IMR-90 (cell line): ENCODE measurements around the gene HELZ. TPM values are rescaled to one million over a fixed set of nuclear protein-coding genes. Genes with fewer than 3 reads are reported as not detected.

Source experiments
- ATAC-seq: fragments of 200-7000 bp; cut with Tn5 transposase; 2 replicates; pipeline ENCODE4 v1.9.1; 2020; ENCODE audit warnings: low read depth, mild to moderate bottlenecking, moderate library complexity
- BruUV-seq: library from RNA; stranded (reverse); fragments of 400-500 nt; replicated peaks from 2 replicates; lab custom pipeline; 2021; lab: Mats Ljungman, UMichigan
- CTCF ChIA-PET: fragments of 300-600 bp; formaldehyde crosslinking; extraction: SDS; loops from one replicate; lab custom pipeline; 2021; ENCODE audit warnings: antibody characterized with exemption; lab: Yijun Ruan, JAX
- POLR2A ChIA-PET: fragments of 300-600 bp; sonication (Branson Sonifier 250); formaldehyde crosslinking; loops from one replicate; lab custom pipeline; 2022; ENCODE audit warnings: antibody characterized with exemption; ENCODE audit not compliant: unreplicated experiment; lab: Charles Lee
- DNase-seq: peaks from one replicate; pipeline ENCODE4 v3.0.0; 2013
- H2AFZ ChIP-seq: replicated peaks from 2 replicates; pipeline ENCODE3; 2013; ENCODE audit warnings: low read length, mild to moderate bottlenecking; ENCODE audit not compliant: poor library complexity
- H2AK5ac ChIP-seq: 2 replicates; pipeline ENCODE4 v1.6.1; 2013; ENCODE audit warnings: low read depth, low read length, inconsistent platforms
- H2AK9ac ChIP-seq: replicated peaks from 2 replicates; pipeline ENCODE3; 2013; ENCODE audit warnings: mild to moderate bottlenecking, low read depth, low read length, moderate library complexity; ENCODE audit not compliant: poor library complexity
- H2BK120ac ChIP-seq: 2 replicates; pipeline ENCODE4 v1.6.1; 2013; ENCODE audit warnings: low read depth, low read length, inconsistent platforms
- H2BK15ac ChIP-seq: 3 replicates; pipeline ENCODE4 v1.6.1; 2013; ENCODE audit warnings: low read depth, low read length, inconsistent platforms
- H2BK20ac ChIP-seq: 2 replicates; pipeline ENCODE4 v1.6.1; 2013; ENCODE audit warnings: low read depth, mild to moderate bottlenecking, inconsistent platforms, low read length, moderate library complexity
- H2BK5ac ChIP-seq: 2 replicates; pipeline ENCODE4 v1.6.1; 2013; ENCODE audit warnings: mild to moderate bottlenecking, low read depth, low read length, inconsistent platforms; ENCODE audit not compliant: poor library complexity, severe bottlenecking
- H3K14ac ChIP-seq: replicated peaks from 2 replicates; pipeline ENCODE4 v1.6.1; 2013; ENCODE audit warnings: low read depth, low read length, inconsistent platforms
- H3K18ac ChIP-seq: 2 replicates; pipeline ENCODE4 v1.6.1; 2013; ENCODE audit warnings: low read depth, low read length, control low read depth
- H3K23ac ChIP-seq: 2 replicates; pipeline ENCODE4 v1.6.1; 2013; ENCODE audit warnings: low read depth, low read length, inconsistent platforms
- H3K27ac ChIP-seq: 2 replicates; pipeline ENCODE4 v1.5.1; 2013; ENCODE audit warnings: mild to moderate bottlenecking, control low read depth, low read length; ENCODE audit not compliant: insufficient read depth
- H3K27me3 ChIP-seq: 2 replicates; pipeline ENCODE4 v1.6.1; 2013; ENCODE audit warnings: low read length; ENCODE audit not compliant: control insufficient read depth, insufficient read depth
- H3K36me3 ChIP-seq: 2 replicates; pipeline ENCODE4 v1.6.1; 2013; ENCODE audit warnings: low read length, mixed read lengths; ENCODE audit not compliant: control insufficient read depth, insufficient read depth
- H3K4ac ChIP-seq: 2 replicates; pipeline ENCODE4 v1.6.1; 2013; ENCODE audit warnings: low read depth, low read length, inconsistent platforms
- H3K4me1 ChIP-seq: 2 replicates; pipeline ENCODE4 v1.6.1; 2013; ENCODE audit warnings: low read length, mixed read lengths; ENCODE audit not compliant: control insufficient read depth, insufficient read depth
- H3K4me2 ChIP-seq: 2 replicates; pipeline ENCODE4 v1.6.1; 2013; ENCODE audit warnings: low read depth, mild to moderate bottlenecking, control low read depth, low read length, moderate library complexity
- H3K4me3 ChIP-seq: 2 replicates; pipeline ENCODE4 v1.5.1; 2013; ENCODE audit warnings: low read depth, mild to moderate bottlenecking, control low read depth, low read length, moderate library complexity; ENCODE audit not compliant: insufficient read depth
- H3K56ac ChIP-seq: 2 replicates; pipeline ENCODE4 v1.6.1; 2013; ENCODE audit warnings: low read length, inconsistent platforms; ENCODE audit not compliant: insufficient read depth; ENCODE audit errors: extremely low read depth
- H3K79me1 ChIP-seq, 2 experiments: 2 replicates each; pipeline ENCODE4 v1.6.1; 2013; ENCODE audit warnings: low read length in 2 of 2, inconsistent platforms in 1 of 2, low read depth in 1 of 2
- H3K9ac ChIP-seq: 2 replicates; pipeline ENCODE4 v1.6.1; 2013; ENCODE audit warnings: low read depth, low read length, control low read depth
- H3K9me1 ChIP-seq: 2 replicates; pipeline ENCODE4 v1.6.1; 2013; ENCODE audit warnings: low read length, inconsistent platforms; ENCODE audit not compliant: insufficient read depth
- H3K9me3 ChIP-seq: 2 replicates; pipeline ENCODE4 v1.6.1; 2013; ENCODE audit warnings: low read length; ENCODE audit not compliant: control insufficient read depth, insufficient read depth
- H4K20me1 ChIP-seq: 2 replicates; pipeline ENCODE4 v1.6.1; 2013; ENCODE audit warnings: low read length, inconsistent platforms; ENCODE audit not compliant: insufficient read depth
- H4K5ac ChIP-seq: 2 replicates; pipeline ENCODE4 v1.6.1; 2013; ENCODE audit warnings: mild to moderate bottlenecking, low read depth, low read length, control low read depth
- H4K8ac ChIP-seq, 2 experiments: 2 replicates each; pipeline ENCODE4 v1.6.1; 2013; ENCODE audit warnings: low read depth in 2 of 2, low read length in 2 of 2, control low read depth in 1 of 2, inconsistent platforms in 1 of 2
- H4K91ac ChIP-seq: 2 replicates; pipeline ENCODE4 v1.6.1; 2013; ENCODE audit warnings: low read depth, low read length, inconsistent platforms; ENCODE audit not compliant: insufficient read depth
- CEBPB ChIP-seq: IDR thresholded peaks from 2 replicates; pipeline ENCODE4 v1.6.1; 2012; ENCODE audit warnings: low read depth, low read length, improper control_type of control experiment
- SMC3 ChIP-seq: fragments of 150-350 bp; IDR thresholded peaks from 2 replicates; pipeline ENCODE4 v1.6.1; 2016; ENCODE audit warnings: low read depth, mild to moderate bottlenecking, antibody characterized with exemption, low read length, moderate library complexity
- WGBS, 2 experiments: methylation state at CpG; one replicate each; pipeline versions ENCODE4 v1.1.5 to v1.1.7; 2013; ENCODE audit warnings: missing lambda C conversion rate in 2 of 2; ENCODE audit not compliant: insufficient read length in 1 of 2; ENCODE audit errors: extremely low coverage in 2 of 2; 5-methylcytosine and 5-hydroxymethylcytosine counted together
- dilution Hi-C: fragments of 300-500 bp; cut with HindIII; formaldehyde crosslinking; loops from one replicate; pipeline ENCODE4 v1.14.3; 2018; ENCODE audit warnings: low sequenced_read_pairs; ENCODE audit not compliant: unreplicated experiment
- in situ Hi-C: fragments of 300-500 bp; cut with MboI; formaldehyde crosslinking; loops from 3 replicates; pipeline ENCODE4 v1.14.3; 2019; ENCODE audit warnings: low sequenced_read_pairs, inconsistent platforms, mixed read lengths
- intact Hi-C: fragments of 100-400 bp; cut with micrococcal nuclease; formaldehyde crosslinking; loops from 2 replicates; pipeline ENCODE4 v1.10.0; 2022
- polyA plus RNA-seq, 3 experiments: library from polyadenylated mRNA; depleted of rRNA; stranded (reverse); fragments of >200 nt; gene quantifications; 2 replicates each; pipeline ENCODE4 v1.2.3, GENCODE V29; 2012; ENCODE audit warnings: low replicate concordance in 1 of 3
- total RNA-seq: library from RNA; depleted of rRNA; stranded (reverse); fragments of >200 nt; gene quantifications from 2 replicates; pipeline ENCODE4 v1.2.3, GENCODE V29; 2012

Gene HELZ
- total and polyA plus RNA-seq, 2 of the 4 experiments (the other 2 are of a cell fraction): 8.0 to 60.6 TPM

DNA sequence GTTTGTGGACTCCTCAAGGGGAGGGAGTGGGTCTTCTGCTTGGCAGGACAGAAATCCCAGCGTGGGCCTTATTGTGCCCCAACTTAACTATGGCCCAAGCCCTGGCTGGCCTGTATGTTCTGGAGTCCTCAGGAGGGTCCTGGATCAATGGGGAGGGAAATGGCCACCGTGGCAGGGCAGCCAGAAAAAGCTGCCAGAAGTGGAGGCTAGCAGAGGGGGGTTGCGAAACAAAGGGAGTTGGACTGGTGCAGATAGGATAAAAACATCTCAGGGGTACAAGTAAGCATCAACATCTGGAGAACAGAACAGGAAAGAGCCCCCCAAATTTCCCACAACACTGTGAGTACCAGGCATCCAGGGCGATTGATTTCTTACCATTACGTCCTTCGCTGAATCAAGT lies 204.3 kb downstream of the HELZ start:
- no TSS peak for BruUV-seq
- no peak overlapping the region for H2BK120ac ChIP-seq
- H2AK5ac ChIP-seq: no peak overlapping the region
- POLR2A ChIA-PET: no interaction called here
- no peak overlapping the region for H3K18ac ChIP-seq
- TF ChIP-seq SMC3 (no peak), CEBPB (peak; percentile 39; the same call in 1 of the 2 replicates)
- H4K5ac ChIP-seq: no peak overlapping the region
- H3K36me3 ChIP-seq: no peaks in the 10 kb centered on the region
- no peaks in the 10 kb centered on the region; the same call in 1 of the 2 replicates for H3K9me3 ChIP-seq
- H3K27me3 ChIP-seq: peaks cover 58% of the 10 kb centered on the region
- WGBS, 2 experiments: 100% methylated on average over 1 of the region's 6 CpGs; no CpG with 5 or more reads in 1 of the 2 experiments
- no peak overlapping the region for H3K4me3 ChIP-seq
- CTCF ChIA-PET: no interaction called here
- ATAC-seq (no peak), DNase-seq (no peak)
- no peak overlapping the region for H2AK9ac ChIP-seq
- no peaks in the 10 kb centered on the region for H4K20me1 ChIP-seq
- no peak overlapping the region for H3K9ac ChIP-seq
- H2BK20ac ChIP-seq: no peak overlapping the region
- H4K8ac ChIP-seq: no peak overlapping the region
- H4K91ac ChIP-seq: no peak overlapping the region
- H3K56ac ChIP-seq: no peak overlapping the region
- intact Hi-C loops (no loop called here), dilution Hi-C loops (no loop called here), in situ Hi-C loops (no loop called here)
- H2AFZ ChIP-seq: no peak overlapping the region
- no peaks in the 10 kb centered on the region for H3K9me1 ChIP-seq
- no peak overlapping the region for H3K23ac ChIP-seq
- no peak overlapping the region for H3K14ac ChIP-seq
- H3K4me2 ChIP-seq: no peak overlapping the region
- H2BK5ac ChIP-seq: no peak overlapping the region
- no peak overlapping the region for H3K4ac ChIP-seq
- H3K4me1 ChIP-seq: no peaks in the 10 kb centered on the region
- H3K27ac ChIP-seq: no peak overlapping the region
- H2BK15ac ChIP-seq: no peak overlapping the region
- H3K79me1 ChIP-seq: no peaks in the 10 kb centered on the region
